A549 treated with DMSO at 1 μM for 4 hours (cell line): ENCODE measurements around the gene MRPS27. TPM values are rescaled to one million over a fixed set of nuclear protein-coding genes. Genes with fewer than 3 reads are reported as not detected.

Source experiments
- total RNA-seq: library from RNA; stranded (reverse); fragments of 200-300 nt; extraction: Qiagen RNA extraction; gene quantifications from 5 replicates; pipeline ENCODE4 v1.2.3, GENCODE V29; 2022; ENCODE audit warnings: low read depth

MRPS27 gene
- total RNA-seq = 56.3 to 64.6 TPM (median 63.5 TPM) in 5 replicates

GRCh38 chr5:72319976-72320752 lies at the start of gene MRPS27, which contains the start of gene PTCD2:
TSS of gene MRPS27 (minus strand) at chr5:72320240. CDS start at chr5:72320221, 19 bp downstream.
TSS of gene PTCD2 (plus strand) at chr5:72320373. CDS start at chr5:72320383, 10 bp downstream.

Other genes starting within 250 kb of the MRPS27 start
- 45.2 to 66.8 TPM (median 59.2 TPM) in 5 replicates for gene MAP1B, start 212.8 kb downstream of the MRPS27 start, total RNA-seq
- gene PTCD2, start 133 bp upstream of the MRPS27 start, total RNA-seq = 8.7 to 13.4 TPM (median 10.8 TPM) in 5 replicates
- not detected in 5 replicates for gene ZNF366, start 187.2 kb upstream of the MRPS27 start, total RNA-seq